GM18909 (cell line): ENCODE results near the gene NXPE3.

Source experiments
- ATAC-seq: cut with Tn5 transposase; IDR thresholded peaks from one replicate; pipeline ENCODE4 v1.9.1; 2021; ENCODE audit warnings: mild to moderate bottlenecking; ENCODE audit not compliant: unreplicated experiment, poor library complexity

The NXPE3 gene

DNA sequence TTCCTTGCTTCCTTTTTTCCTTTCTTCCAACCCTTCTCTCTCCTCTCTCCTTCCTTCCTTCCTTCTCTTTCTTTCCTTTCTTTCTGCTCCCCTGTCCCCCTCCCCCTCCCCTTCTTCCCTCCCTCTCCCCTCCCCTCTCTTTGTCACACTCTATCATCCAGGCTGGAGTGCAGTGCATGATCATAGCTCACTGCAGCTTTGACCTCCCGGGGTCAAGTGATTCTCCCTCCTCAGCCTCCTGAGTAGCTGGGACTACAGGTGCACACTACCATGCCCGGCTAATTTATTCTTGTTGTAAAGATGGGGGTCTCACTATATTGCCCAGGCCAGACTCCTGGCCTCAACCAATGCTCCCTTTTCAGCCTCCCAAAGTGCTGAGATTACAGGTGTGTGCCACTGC lies 89.0 kb downstream of the NXPE3 start:
- ATAC-seq, result no peak

DNA sequence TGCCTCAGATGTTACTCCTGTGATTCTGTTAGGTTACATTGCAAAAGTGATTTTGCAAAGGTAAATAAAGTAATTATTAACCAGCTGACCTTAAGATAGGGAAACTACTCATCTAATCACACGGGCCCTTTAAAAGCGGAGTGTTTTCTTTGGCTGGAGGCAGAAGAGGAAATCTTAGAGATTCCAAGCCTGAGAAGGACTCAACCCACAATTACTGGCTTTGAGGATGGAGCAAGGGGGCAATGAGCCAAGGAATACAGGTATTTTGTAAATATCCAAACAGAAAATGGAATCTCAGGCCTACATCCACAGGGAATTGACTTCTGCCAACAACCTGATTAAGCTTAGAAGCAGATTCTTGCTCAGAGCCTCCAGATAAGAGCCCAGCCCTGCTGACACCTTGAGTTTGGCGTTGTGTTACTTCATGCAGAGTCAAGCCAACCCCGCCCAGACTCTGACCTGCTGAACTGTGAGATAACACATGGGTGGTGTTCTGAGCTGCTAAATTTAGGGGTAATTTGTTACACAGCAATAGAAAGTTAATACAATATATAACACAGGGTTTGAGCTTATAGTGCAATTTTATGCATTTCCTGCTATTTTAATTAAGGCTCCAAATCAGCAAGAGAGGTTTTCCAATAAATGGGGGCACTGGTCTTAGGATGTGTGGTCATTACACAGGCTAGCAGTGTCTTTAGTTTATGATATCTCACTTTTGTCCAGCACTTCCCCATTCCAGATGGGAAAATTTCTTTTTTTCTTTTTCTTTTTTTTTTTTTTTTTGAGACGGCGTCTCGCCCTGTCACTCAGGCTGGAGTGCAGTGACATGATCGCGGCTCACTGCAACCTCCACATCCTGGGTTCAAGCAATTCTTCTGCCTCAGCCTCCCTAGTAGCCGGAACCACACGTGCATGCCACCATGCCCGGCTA lies 89.8 kb downstream of the NXPE3 start:
- ATAC-seq, result no peak

DNA sequence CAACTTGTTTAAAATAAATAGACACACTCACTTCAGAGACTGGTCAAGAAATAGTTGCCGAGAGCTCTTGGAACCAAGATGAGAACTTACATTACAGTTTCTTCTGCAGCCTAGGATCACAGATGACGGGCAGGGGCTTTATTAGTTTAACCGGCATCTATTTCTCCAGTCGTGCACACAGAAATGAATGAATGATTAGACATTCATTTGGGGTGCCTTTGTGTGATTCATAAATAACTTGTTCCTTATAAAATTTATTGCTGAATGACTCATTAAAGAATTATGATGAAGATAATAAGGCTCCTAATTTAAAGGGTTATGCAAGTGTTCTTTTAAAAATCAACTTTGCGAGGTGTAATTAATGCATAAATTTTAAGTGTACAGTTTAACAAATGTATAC lies 91.1 kb downstream of the NXPE3 start:
- no peak for ATAC-seq

DNA sequence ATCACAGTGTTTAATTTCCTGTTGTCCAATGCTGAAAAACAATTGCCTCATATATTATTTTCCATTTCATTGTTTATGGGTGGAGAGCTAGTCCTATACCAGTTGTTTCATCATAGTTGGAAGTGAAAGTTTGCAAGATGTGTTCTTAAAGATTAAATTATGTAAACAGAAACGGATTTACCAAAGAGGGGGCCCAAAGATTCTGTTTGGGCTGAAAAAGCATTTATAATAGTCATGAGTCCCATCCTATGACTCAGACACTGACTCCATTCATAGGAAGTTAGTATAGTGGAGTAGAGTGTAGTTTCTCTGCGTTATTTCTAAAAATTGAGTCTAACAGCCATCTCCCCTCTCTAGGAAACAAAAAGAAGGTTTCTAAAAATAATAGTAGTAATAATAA lies 94.6 kb downstream of the NXPE3 start:
- no peak for ATAC-seq

DNA sequence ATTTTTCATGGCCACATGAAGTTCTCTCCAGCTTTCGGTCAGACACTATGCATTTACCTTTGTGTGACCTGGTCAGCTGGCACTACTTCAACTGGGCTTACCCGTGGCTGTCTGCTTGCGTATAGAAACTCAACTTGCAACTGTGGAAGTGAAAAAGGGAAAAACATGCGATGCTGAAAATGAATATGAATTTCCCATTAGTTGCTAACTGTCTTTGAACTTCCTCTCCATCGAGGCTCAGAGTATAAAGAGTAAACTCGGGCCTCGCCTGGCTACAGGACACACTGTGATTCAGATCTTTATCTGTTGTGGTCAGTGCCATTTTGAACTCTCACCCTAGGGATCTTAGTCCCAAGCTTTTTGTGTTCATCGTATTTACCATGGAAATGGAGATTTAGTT lies 97.1 kb downstream of the NXPE3 start:
- ATAC-seq, result no peak
